Stimulated activated CD4-positive, alpha-beta T cell treated with anti-CD3 and anti-CD28 coated beads, TNF-alpha, amount 100 ng/mL, for 24 hours (primary cell): ENCODE data around the gene TPRG1L.

Source experiments
- DNase-seq, 3 experiments: peaks; one replicate each; pipeline ENCODE4 v3.0.0-alpha.2; 2020; ENCODE audit warnings: low read depth in 3 of 3

TPRG1L gene

DNA sequence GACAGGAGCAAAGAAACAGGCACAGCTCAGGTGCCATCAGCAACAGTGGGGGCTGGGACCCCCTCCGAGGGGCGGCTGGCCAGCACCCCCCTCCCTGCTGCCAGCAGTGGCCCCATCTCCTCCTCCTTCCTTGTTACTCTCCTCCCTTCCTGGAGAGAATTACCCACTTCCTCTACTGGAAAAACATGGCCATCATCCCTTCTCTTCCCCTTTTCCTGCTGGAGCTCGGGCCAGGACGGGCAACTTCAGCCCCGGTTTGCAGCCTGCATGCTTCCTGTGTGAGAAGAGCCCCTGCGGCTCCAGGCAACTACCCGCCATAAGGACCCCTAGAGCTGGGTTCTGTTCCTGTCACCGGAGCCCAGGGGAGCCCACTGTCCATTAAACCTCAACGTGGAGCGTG is 31.1 kb upstream of the TPRG1L start:
- DNase-seq = no peak

GRCh38 chr1:3594706-3595377 is 30.0 kb upstream of the TPRG1L start:
- DNase-seq = no peak

DNA sequence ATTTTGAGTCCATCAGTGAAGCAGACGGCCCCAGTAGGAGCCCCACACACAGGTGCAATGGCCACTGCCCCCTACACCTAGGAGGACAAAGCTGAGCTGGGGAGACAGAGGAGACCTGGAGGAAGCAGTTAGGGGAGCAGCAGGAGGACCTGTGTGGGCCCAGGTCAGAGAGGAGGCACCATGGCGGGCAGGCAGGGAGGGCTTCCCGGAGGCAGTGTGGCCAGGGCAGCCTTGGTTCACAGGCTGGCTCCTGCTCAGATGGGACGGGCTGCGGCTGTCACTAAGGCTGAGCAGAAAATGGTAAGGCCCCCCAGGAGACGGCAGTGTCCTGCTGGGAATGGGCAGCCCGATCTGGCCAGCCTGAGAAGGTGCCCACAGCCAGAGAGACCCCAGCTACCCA is 28.9 kb upstream of the TPRG1L start:
- no peak for DNase-seq

GRCh38 chr1:3596663-3597598 is 27.9 kb upstream of the TPRG1L start:
- no peak for DNase-seq

DNA sequence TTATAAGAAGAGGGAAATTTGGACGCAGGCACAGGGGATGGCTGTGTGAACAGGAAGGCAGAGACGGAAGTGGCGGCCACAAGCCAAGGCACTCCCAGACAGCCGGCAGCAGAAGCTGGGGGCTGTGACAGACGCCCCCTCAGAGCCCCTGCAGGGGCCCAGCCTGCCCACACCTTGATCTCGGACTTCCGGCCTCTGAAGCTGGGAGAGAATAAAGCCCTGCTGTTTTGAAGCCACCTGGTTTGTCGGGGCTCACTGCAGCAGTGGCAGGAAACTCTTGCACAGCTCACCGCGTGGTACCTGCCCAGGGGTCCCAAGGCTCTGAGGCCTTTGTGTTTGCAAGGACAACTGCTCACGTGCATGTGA is 27.2 kb upstream of the TPRG1L start:
- DNase-seq = no peak

- no peak for DNase-seq
Observed at GRCh38 chr1:3598051-3598491, 26.7 kb upstream of the TPRG1L start.

GRCh38 chr1:3598522-3599285 is 26.1 kb upstream of the TPRG1L start:
- no peak for DNase-seq

- DNase-seq = no peak
Observed at GRCh38 chr1:3599286-3599811, 25.5 kb upstream of the TPRG1L start.

DNA sequence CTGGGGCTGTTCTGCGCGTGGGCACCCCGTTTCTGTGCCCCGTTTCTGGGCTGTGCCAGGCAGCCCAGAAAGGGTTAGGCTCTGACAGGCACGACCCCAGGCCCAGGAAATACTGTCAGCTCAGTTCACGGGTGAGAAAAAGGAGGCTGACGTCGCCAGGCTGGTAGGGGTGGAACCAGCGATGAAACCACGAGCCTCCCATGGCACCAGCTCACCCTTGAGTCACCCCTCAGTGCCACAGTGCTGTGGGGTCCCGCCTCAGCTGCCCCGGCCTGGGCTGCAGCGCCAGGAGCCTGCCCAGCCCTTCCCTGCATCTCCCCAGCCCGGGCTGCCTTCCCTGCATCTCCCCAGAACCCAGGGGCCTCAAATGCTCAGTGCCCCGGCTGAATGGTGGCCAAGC is 25.0 kb upstream of the TPRG1L start:
- DNase-seq = no peak

- DNase-seq = no peak
Observed at GRCh38 chr1:3600354-3600753, 24.5 kb upstream of the TPRG1L start.

GRCh38 chr1:3601743-3602142 is 23.1 kb upstream of the TPRG1L start:
- no peak for DNase-seq

- no peak for DNase-seq
Observed at GRCh38 chr1:3602375-3602774, 22.4 kb upstream of the TPRG1L start.

- no peak for DNase-seq
Observed at GRCh38 chr1:3603156-3603555, 21.7 kb upstream of the TPRG1L start.

GRCh38 chr1:3603571-3604467 is 21.0 kb upstream of the TPRG1L start:
- no peak for DNase-seq

GRCh38 chr1:3604468-3604974 is 20.3 kb upstream of the TPRG1L start:
- no peak for DNase-seq

DNA sequence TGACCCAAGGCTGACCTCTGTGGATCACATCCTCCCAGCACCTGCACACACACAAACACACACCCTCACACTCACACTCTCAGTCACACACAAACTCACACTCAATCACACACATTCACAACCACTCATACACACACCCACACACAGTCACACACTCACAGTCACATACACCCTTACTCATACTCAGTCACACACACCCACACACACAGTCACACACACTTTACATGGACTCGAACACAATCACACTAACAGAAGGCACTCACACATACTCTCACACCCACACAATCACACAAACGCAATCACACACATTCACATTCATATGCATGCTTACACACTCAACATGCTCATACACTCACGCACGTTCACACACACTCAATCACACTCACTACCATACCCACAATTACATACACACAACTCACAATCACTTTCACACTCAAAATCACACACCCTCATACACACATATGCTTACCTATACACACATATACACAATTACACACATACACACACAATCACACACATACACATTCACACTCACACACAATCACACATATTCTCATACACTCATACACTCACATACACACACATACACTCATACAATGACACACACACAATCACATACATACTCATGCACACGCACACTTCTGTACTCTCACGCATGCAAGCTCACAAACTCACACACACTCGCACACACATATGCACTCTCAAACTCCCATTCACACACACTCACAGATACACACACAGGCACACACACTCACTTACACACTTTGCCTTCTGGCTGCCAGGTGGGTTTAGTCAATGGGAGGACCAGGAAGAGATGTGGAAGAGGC is 19.6 kb upstream of the TPRG1L start:
- no peak for DNase-seq

DNA sequence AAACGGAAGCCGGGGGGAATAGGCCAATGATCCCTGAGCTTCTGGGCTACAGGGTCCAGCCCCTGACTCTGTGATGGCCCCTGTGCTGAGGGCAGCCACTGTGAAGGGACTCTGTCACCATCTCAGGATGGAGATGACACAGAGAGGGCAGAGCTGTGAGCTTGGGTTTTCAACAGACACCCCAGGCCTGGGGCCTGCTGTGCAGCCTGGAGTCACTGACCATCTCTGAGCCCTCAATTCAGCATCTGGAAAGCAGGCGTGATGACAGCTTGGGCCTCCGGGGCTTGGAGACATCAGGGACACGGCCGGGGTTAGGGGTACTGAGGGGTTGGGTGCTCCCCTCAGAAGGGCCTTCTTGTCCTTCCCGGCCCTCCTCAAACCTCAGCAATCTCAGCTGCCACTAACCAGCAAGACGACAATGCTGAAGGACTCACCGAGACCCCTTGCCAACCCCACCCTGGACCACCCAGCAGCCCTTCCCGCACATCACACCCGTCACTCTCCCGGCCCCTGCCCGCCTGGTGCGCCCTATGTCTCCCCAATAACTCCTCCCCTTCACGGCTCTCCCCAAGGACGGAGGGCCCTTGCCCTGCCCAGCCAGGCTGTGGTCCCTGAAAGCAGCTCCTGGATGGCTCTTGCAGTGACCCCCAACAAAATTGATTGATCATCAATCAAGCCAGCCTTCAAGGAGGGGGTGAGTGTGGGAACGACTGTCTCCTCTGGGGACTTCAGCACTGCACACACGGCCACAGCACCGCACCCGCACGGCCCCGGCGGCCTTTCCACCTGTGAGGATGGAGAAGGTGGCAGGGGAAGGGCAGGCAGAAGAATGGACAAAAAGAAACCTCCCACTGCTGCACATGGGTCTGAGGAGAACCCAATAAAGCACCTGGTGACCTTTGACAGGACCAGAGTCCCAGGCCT is 17.8 kb upstream of the TPRG1L start:
- DNase-seq = no peak

DNA sequence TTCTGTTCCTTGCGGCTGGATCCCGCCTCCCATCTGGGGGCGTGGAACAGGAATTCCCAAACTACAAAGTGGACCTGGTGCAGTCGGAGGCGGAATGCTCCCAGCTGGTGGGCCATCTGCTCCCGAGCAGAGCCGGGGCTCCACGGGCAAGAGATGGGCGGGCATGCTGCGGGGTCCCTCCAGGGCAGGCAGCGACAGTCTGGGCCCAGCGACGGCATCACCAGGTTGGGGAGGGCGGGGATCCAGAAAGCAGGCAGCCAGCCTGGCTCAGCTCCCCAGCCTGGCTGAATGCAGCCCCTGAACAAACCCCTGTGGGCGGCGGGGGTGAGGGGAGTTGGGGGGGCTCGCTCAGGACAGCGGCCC is 17.1 kb upstream of the TPRG1L start:
- DNase-seq = no peak

GRCh38 chr1:3608154-3608553 is 16.7 kb upstream of the TPRG1L start:
- DNase-seq = no peak
